Type B pancreatic cell (in vitro differentiated cells): ENCODE measurements around the gene NPR1. TPM values are rescaled to one million over a fixed set of nuclear protein-coding genes. Genes with fewer than 3 reads are reported as not detected.

Experiments used
- DNase-seq: peaks from one replicate; pipeline ENCODE4 v3.0.0; 2021; ENCODE audit warnings: mixed read lengths; ENCODE audit not compliant: unreplicated experiment; ENCODE audit errors: extremely low spot score
- H3K27ac Mint-ChIP-seq: 2 replicates; pipeline ENCODE4 v1.8.0; 2021; ENCODE audit warnings: mild to moderate bottlenecking, mixed read lengths
- H3K27me3 Mint-ChIP-seq: 2 replicates; pipeline ENCODE4 v1.8.0; 2021; ENCODE audit warnings: mixed read lengths
- H3K36me3 Mint-ChIP-seq: 2 replicates; pipeline ENCODE4 v1.8.0; 2021; ENCODE audit warnings: mixed read lengths
- H3K4me1 Mint-ChIP-seq: one replicate; pipeline ENCODE4 v1.8.0; 2021; ENCODE audit warnings: mixed read lengths; ENCODE audit not compliant: unreplicated experiment
- H3K4me3 Mint-ChIP-seq: 2 replicates; pipeline ENCODE4 v1.8.0; 2021; ENCODE audit warnings: mild to moderate bottlenecking, mixed read lengths
- H3K9me3 Mint-ChIP-seq: 2 replicates; pipeline ENCODE4 v1.8.0; 2021; ENCODE audit warnings: mixed read lengths
- CTCF ChIP-seq: fragments of 200-600 bp; sonication (generic); conservative IDR thresholded peaks from 2 replicates; pipeline ENCODE4 v1.5.0; 2021; ENCODE audit warnings: antibody characterized with exemption, mild to moderate bottlenecking
- total RNA-seq: library from RNA; stranded (reverse); gene quantifications from 2 replicates; pipeline ENCODE4 v1.2.1, GENCODE V29; 2021; ENCODE audit warnings: low replicate concordance

Gene NPR1
- total RNA-seq, 1 donor from 2014 or later, result 2.4 TPM

GRCh38 chr1:153646672-153647345, 31.7 kb upstream of the NPR1 start:
- Mint-ChIP-seq H3K4me1 (no peaks in the 10 kb centered on the region), H3K9me3 (no peaks in the 10 kb centered on the region), H3K27me3 (no peaks in the 10 kb centered on the region), H3K36me3 (peaks cover 36% of the 10 kb centered on the region), H3K27ac (no peak overlapping the region), H3K4me3 (no peak overlapping the region)
- TF ChIP-seq CTCF, result no peak
- no peak for DNase-seq

GRCh38 chr1:153647346-153647714, 31.2 kb upstream of the NPR1 start:
- H3K4me1 Mint-ChIP-seq, result no peaks in the 10 kb centered on the region
- peak overlapping the region; percentile 52 for H3K27ac Mint-ChIP-seq
- no peaks in the 10 kb centered on the region for H3K9me3 Mint-ChIP-seq
- H3K27me3 Mint-ChIP-seq, result no peaks in the 10 kb centered on the region
- H3K36me3 Mint-ChIP-seq, result peaks cover 32% of the 10 kb centered on the region
- H3K4me3 Mint-ChIP-seq, result peak overlapping the region; percentile 23
- no peak for TF ChIP-seq CTCF
- DNase-seq, result no peak

- H3K36me3 Mint-ChIP-seq, result peaks cover 29% of the 10 kb centered on the region
- H3K4me1 Mint-ChIP-seq, result no peaks in the 10 kb centered on the region
- H3K4me3 Mint-ChIP-seq, result no peak overlapping the region
- H3K27me3 Mint-ChIP-seq, result no peaks in the 10 kb centered on the region
- no peaks in the 10 kb centered on the region for H3K9me3 Mint-ChIP-seq
- no peak overlapping the region for H3K27ac Mint-ChIP-seq
- TF ChIP-seq CTCF, result no peak
- DNase-seq, result no peak
Measured at GRCh38 chr1:153648000-153648643, 30.4 kb upstream of the NPR1 start.

GRCh38 chr1:153649137-153649862, 29.2 kb upstream of the NPR1 start:
- no peak for TF ChIP-seq CTCF
- H3K4me1 Mint-ChIP-seq, result peaks cover 4% of the 10 kb centered on the region
- no peaks in the 10 kb centered on the region for H3K27me3 Mint-ChIP-seq
- DNase-seq, result no peak
- peaks cover 4% of the 10 kb centered on the region for H3K9me3 Mint-ChIP-seq
- H3K27ac Mint-ChIP-seq, result no peak overlapping the region
- H3K36me3 Mint-ChIP-seq, result peaks cover 19% of the 10 kb centered on the region
- H3K4me3 Mint-ChIP-seq, result no peak overlapping the region

GRCh38 chr1:153649863-153650235, 28.6 kb upstream of the NPR1 start:
- Mint-ChIP-seq H3K4me1 (peaks cover 4% of the 10 kb centered on the region), H3K27ac (no peak overlapping the region), H3K9me3 (peaks cover 4% of the 10 kb centered on the region), H3K4me3 (no peak overlapping the region), H3K27me3 (no peaks in the 10 kb centered on the region), H3K36me3 (peaks cover 14% of the 10 kb centered on the region)
- TF ChIP-seq CTCF, result no peak
- DNase-seq, result no peak
